ENCODE measurements around the gene KANSL1.

Gene KANSL1

GRCh38 chr17:46159686-46160085 is 33.5 kb downstream of the KANSL1 start:
- Histone ChIP-seq H3K4me1 (ENCODE audit: insufficient read depth, poor library complexity, severe bottlenecking) (peaks cover 48% of the 10 kb centered on the region), H3K27me3 (ENCODE audit: insufficient read depth, poor library complexity, severe bottlenecking) (no peaks in the 10 kb centered on the region), H3K4me3 (ENCODE audit: severe bottlenecking) (no peak overlapping the region), H3K36me3 (ENCODE audit: low read depth) (peaks cover 13% of the 10 kb centered on the region; the same call in 1 of the 2 replicates), H3K27ac (ENCODE audit: poor library complexity, severe bottlenecking) (no peak overlapping the region), H3K9me3 (ENCODE audit: severe bottlenecking) (no peaks in the 10 kb centered on the region)
- TF ChIP-seq, protein P1, sequence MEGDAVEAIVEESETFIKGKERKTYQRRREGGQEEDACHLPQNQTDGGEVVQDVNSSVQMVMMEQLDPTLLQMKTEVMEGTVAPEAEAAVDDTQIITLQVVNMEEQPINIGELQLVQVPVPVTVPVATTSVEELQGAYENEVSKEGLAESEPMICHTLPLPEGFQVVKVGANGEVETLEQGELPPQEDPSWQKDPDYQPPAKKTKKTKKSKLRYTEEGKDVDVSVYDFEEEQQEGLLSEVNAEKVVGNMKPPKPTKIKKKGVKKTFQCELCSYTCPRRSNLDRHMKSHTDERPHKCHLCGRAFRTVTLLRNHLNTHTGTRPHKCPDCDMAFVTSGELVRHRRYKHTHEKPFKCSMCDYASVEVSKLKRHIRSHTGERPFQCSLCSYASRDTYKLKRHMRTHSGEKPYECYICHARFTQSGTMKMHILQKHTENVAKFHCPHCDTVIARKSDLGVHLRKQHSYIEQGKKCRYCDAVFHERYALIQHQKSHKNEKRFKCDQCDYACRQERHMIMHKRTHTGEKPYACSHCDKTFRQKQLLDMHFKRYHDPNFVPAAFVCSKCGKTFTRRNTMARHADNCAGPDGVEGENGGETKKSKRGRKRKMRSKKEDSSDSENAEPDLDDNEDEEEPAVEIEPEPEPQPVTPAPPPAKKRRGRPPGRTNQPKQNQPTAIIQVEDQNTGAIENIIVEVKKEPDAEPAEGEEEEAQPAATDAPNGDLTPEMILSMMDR (IDR thresholded peaks at IDR 0.05; ENCODE audit: poor library complexity, severe bottlenecking): no peak
- peak; percentile 35; the same call in 1 of the 3 replicates for ATAC-seq (ENCODE audit: low read depth)
- DNase-seq (ENCODE audit: low spot score): no peak

DNA sequence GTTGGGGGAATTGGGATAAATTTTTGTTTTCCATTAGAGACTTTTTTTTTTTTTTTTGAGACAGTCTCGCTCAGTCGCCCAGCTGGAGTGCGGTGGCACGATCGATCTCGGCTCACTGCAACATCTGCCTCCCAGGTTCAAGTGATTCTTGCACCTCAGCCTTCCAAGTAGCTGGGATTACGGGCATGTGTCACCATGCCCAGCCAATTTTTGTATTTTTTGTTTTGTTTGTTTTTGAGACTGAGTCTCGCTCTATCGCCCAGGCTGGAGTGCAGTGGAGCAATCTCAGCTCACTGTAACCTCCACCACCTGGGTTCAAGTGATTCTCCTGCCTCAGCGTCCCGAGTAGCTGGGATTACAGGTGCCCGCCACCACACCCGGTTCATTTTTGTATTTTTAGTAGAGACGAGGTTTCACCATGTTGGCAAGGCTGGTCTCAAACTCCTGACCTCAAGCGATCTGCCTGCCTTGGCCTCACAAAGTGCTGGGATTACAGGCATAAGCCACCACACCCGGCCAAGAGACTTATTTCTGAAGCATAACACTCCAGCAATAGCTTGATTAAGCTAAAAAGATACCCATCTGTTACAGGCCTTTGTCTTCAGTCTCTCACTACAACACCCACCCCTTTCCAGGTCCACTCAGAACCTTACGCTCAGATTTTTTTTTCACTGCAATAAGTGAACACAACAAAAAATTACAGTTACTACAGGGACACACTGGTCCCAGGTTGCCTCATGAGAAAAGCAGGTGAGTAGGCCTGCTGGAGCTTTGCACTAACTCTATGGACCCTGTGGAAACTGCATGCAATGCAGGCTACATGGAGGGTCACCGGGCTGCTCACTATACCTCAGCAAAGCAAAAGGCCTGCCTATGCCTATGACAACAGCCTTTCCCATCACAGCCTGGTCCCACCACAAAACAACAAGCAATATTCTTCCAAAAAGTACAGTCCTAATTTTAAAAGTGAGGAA is 34.6 kb downstream of the KANSL1 start:
- H3K4me1 ChIP-seq (ENCODE audit: insufficient read depth, poor library complexity, severe bottlenecking): peaks cover 42% of the 10 kb centered on the region
- no peak overlapping the region for H3K4me3 ChIP-seq (ENCODE audit: severe bottlenecking)
- DNase-seq (ENCODE audit: low spot score) (no peak), ATAC-seq (ENCODE audit: low read depth) (no peak)
- no peaks in the 10 kb centered on the region for H3K27me3 ChIP-seq (ENCODE audit: insufficient read depth, poor library complexity, severe bottlenecking)
- peaks cover 13% of the 10 kb centered on the region; the same call in 1 of the 2 replicates for H3K36me3 ChIP-seq (ENCODE audit: low read depth)
- no peak overlapping the region for H3K27ac ChIP-seq (ENCODE audit: poor library complexity, severe bottlenecking)
- no peaks in the 10 kb centered on the region for H3K9me3 ChIP-seq (ENCODE audit: severe bottlenecking)
- TF ChIP-seq, protein P1 (IDR thresholded peaks at IDR 0.05; ENCODE audit: poor library complexity, severe bottlenecking): no peak

DNA sequence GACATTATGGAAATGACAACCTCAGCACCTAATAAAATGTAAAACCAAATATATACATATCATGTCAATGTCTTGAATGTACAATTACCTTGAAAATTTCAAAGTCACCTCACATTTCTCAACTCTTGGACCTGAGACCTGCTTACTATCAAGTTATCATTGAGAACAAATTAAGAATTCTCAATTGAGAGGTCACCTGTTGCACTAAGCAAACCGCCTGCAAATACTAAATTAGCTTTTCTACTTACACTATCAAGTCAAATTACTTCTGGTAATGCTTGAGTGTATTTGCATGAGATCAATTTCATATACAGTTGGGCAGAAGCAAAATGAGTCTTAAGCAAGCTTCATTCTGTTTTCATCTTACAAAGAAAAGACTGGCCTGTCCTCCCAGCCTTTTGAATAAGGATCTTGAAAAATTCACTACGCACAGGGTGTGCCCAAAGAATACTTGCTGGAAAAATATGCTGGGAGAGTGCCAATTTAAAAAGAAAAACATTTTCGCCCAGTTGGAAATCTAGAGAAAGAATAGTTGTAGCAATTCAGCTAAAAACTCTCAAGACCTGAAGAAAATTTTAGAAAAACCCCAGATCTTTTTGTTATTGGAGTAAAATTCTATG is 35.7 kb downstream of the KANSL1 start:
- no peak overlapping the region for H3K4me3 ChIP-seq (ENCODE audit: severe bottlenecking)
- no peaks in the 10 kb centered on the region for H3K27me3 ChIP-seq (ENCODE audit: insufficient read depth, poor library complexity, severe bottlenecking)
- peaks cover 21% of the 10 kb centered on the region for H3K36me3 ChIP-seq (ENCODE audit: low read depth)
- H3K9me3 ChIP-seq (ENCODE audit: severe bottlenecking): no peaks in the 10 kb centered on the region
- H3K4me1 ChIP-seq (ENCODE audit: insufficient read depth, poor library complexity, severe bottlenecking): peaks cover 38% of the 10 kb centered on the region
- H3K27ac ChIP-seq (ENCODE audit: poor library complexity, severe bottlenecking): no peak overlapping the region
- no peak for DNase-seq (ENCODE audit: low spot score)
- TF ChIP-seq, protein P1 (IDR thresholded peaks at IDR 0.05; ENCODE audit: poor library complexity, severe bottlenecking): no peak
- no peak for ATAC-seq (ENCODE audit: low read depth)

DNA sequence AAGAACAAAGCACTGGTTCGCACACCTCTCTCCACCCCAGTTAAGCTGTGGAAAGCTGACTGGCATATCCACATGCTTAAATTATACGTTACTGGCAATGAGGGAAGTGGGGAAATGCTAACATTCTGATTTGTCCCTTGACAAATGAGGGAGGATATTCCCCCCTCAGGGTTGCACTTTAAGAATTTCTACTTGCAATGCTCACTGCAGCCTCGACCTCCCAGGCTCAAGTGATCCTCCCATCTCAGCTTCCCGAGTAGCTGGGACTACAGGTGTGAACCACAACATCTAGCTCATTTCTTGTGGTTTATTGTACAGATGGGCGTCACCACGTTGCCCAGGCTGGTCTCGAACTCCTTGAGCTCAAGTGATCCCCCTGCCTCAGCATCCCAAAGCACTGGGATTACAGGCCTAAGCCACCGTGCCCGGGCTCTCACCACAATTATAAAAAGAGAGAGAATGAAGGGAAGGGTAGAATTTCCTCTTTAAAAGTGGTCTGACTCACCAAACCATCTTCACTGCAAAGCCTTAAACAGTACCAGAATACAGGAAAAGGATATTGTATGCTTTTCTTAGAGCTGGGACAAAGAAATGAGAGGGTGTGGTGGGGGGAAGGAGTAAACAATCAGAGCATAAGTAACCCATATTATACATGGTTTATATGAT is 38.9 kb downstream of the KANSL1 start:
- Histone ChIP-seq H3K9me3 (ENCODE audit: severe bottlenecking) (no peaks in the 10 kb centered on the region), H3K4me1 (ENCODE audit: insufficient read depth, poor library complexity, severe bottlenecking) (peaks cover 34% of the 10 kb centered on the region), H3K27me3 (ENCODE audit: insufficient read depth, poor library complexity, severe bottlenecking) (no peaks in the 10 kb centered on the region), H3K4me3 (ENCODE audit: severe bottlenecking) (no peak overlapping the region), H3K27ac (ENCODE audit: poor library complexity, severe bottlenecking) (peak overlapping the region; percentile 1), H3K36me3 (ENCODE audit: low read depth) (peaks cover 27% of the 10 kb centered on the region)
- ATAC-seq (ENCODE audit: low read depth) (peak; percentile 75), DNase-seq (ENCODE audit: low spot score) (no peak)
- TF ChIP-seq, protein P1 (IDR thresholded peaks at IDR 0.05; ENCODE audit: poor library complexity, severe bottlenecking): no peak

Measured in RWPE2 (cell line).